Neuron (in vitro differentiated cells): ENCODE measurements around the gene KRTAP5-7.

Experiments
- H2AFZ ChIP-seq: one replicate; pipeline ENCODE4 v1.6.1; 2013; ENCODE audit warnings: low read depth, mild to moderate bottlenecking, inconsistent platforms, low read length, moderate library complexity
- H3K27me3 ChIP-seq: one replicate; pipeline ENCODE4 v1.6.1; 2013; ENCODE audit warnings: low read length; ENCODE audit not compliant: insufficient read depth
- H3K36me3 ChIP-seq: one replicate; pipeline ENCODE4 v1.6.1; 2013; ENCODE audit warnings: low read length; ENCODE audit not compliant: insufficient read depth
- H3K4me1 ChIP-seq: one replicate; pipeline ENCODE4 v1.6.1; 2013; ENCODE audit warnings: low read length; ENCODE audit not compliant: insufficient read depth
- H3K4me3 ChIP-seq: 2 replicates; pipeline ENCODE4 v1.5.1; 2013; ENCODE audit warnings: mild to moderate bottlenecking, low read length, moderate library complexity
- H3K9me3 ChIP-seq: one replicate; pipeline ENCODE4 v1.6.1; 2013; ENCODE audit warnings: low read length

The KRTAP5-7 gene

GRCh38 chr11:71544525-71545214, 17.6 kb downstream of the KRTAP5-7 start:
- Histone ChIP-seq H3K9me3 (no peaks in the 10 kb centered on the region), H3K4me1 (no peaks in the 10 kb centered on the region), H2AFZ (no peak overlapping the region), H3K27me3 (peaks cover 2% of the 10 kb centered on the region), H3K36me3 (no peaks in the 10 kb centered on the region), H3K4me3 (no peak overlapping the region)

- no peaks in the 10 kb centered on the region for H3K36me3 ChIP-seq
- peaks cover 2% of the 10 kb centered on the region for H3K27me3 ChIP-seq
- H3K4me3 ChIP-seq, result no peak overlapping the region
- no peaks in the 10 kb centered on the region for H3K4me1 ChIP-seq
- no peaks in the 10 kb centered on the region for H3K9me3 ChIP-seq
- H2AFZ ChIP-seq, result no peak overlapping the region
Observed at GRCh38 chr11:71545405-71545966, 18.4 kb downstream of the KRTAP5-7 start.

- H3K9me3 ChIP-seq, result no peaks in the 10 kb centered on the region
- no peaks in the 10 kb centered on the region for H3K27me3 ChIP-seq
- no peak within 1 kb of the TSS for H3K4me3 ChIP-seq
- H2AFZ ChIP-seq, result no peak within 1 kb of the TSS
- no peaks in the 10 kb centered on the region for H3K4me1 ChIP-seq
- no peaks in the 10 kb centered on the region for H3K36me3 ChIP-seq
Observed at GRCh38 chr11:71548120-71548519, 21.1 kb downstream of the KRTAP5-7 start, which contains the start of gene KRTAP5-9. Gene KRTAP5-9, plus strand, starts transcription at chr11:71548420. Its CDS starts 238 bp downstream, at chr11:71548658.

GRCh38 chr11:71548716-71549151, 21.7 kb downstream of the KRTAP5-7 start:
- Histone ChIP-seq H3K4me1 (no peaks in the 10 kb centered on the region), H3K36me3 (no peaks in the 10 kb centered on the region), H2AFZ (no peak overlapping the region), H3K9me3 (no peaks in the 10 kb centered on the region), H3K4me3 (no peak overlapping the region), H3K27me3 (no peaks in the 10 kb centered on the region)

DNA sequence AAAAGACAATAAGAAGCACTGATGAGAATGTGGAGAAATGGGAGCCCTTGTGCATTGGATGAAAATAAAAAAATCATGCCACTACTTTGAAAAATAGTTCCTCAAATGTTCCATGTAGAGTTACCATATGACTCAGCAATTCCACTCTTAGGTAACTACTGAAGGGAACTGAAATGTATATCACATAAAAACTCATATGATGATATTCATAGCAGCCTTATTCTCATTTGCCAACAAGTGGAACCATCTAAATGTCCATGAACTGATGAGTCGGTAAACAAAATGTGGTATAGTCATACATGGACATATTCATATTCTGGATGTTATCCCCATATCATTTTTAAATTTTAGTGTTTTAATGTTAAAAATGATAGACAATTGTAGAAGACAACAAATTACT, 24.6 kb downstream of the KRTAP5-7 start:
- Histone ChIP-seq H3K36me3 (no peaks in the 10 kb centered on the region), H3K4me1 (no peaks in the 10 kb centered on the region), H2AFZ (no peak overlapping the region), H3K27me3 (no peaks in the 10 kb centered on the region), H3K9me3 (no peaks in the 10 kb centered on the region), H3K4me3 (no peak overlapping the region)

DNA sequence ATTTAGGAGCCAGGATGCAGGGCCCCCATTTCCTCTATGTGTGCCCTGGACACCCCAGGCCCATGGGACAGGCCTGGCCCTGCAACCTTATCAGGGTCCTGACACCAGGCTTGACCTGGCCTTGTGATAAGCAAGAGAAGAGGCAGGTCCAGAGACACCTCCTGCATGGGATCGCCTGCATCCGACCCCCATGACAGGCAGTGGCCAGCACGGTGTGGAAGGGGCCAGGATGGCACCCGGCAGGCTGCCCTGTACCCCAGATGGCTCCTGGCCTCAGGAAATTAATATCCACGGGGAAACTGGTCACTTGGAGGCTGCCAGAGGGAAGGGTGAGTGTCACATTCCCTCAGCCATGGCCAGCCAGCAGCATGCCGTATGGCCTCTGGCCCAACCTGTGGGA, 27.9 kb downstream of the KRTAP5-7 start:
- Histone ChIP-seq H3K36me3 (no peaks in the 10 kb centered on the region), H2AFZ (no peak overlapping the region), H3K4me3 (no peak overlapping the region), H3K4me1 (no peaks in the 10 kb centered on the region), H3K9me3 (no peaks in the 10 kb centered on the region), H3K27me3 (no peaks in the 10 kb centered on the region)

DNA sequence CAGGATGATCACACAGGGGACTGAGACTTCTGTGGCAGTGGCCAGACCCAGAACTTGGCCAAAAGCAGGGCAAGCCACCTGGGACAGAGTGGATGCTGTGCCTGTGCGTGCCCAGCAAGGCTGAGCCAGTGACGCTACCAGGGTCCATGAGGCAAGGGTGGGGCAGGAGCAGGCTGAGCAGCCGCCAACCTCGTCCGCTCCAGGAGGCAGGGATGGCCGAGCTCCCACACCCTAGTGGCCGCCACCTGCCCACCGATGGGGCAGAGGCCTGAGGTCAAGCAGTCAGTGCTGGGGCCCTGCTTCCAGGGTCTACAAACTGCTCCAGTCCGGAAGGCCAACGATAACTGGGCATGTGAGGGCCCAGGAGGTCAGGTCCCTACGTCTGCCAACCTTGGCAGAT, 28.4 kb downstream of the KRTAP5-7 start:
- no peak overlapping the region for H2AFZ ChIP-seq
- no peak overlapping the region for H3K4me3 ChIP-seq
- H3K27me3 ChIP-seq, result no peaks in the 10 kb centered on the region
- H3K36me3 ChIP-seq, result no peaks in the 10 kb centered on the region
- H3K4me1 ChIP-seq, result no peaks in the 10 kb centered on the region
- H3K9me3 ChIP-seq, result no peaks in the 10 kb centered on the region

DNA sequence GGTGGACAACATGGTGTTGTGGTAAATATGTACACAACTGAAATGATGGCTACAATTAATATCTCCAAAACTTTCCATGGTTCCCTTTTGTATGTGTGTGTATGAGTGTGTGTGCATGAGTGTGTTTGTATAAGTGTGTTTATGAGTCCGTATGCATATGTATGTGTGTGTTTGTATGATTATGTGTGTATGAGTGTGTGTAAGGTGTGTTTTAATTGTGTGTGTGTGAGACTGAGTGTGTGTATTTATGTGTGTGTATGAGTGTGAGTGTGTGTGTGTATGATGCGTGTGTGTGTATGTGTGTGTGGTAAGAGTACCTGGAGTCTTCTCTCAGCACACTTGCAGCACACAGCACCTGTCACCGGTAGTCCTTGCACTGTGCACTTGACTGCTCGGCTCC, 29.0 kb downstream of the KRTAP5-7 start:
- H3K4me1 ChIP-seq, result no peaks in the 10 kb centered on the region

GRCh38 chr11:71557257-71557656, 30.2 kb downstream of the KRTAP5-7 start:
- no peak overlapping the region for H3K4me3 ChIP-seq
- no peaks in the 10 kb centered on the region for H3K9me3 ChIP-seq
- H3K36me3 ChIP-seq, result no peaks in the 10 kb centered on the region
- no peak overlapping the region for H2AFZ ChIP-seq
- no peaks in the 10 kb centered on the region for H3K4me1 ChIP-seq
- no peaks in the 10 kb centered on the region for H3K27me3 ChIP-seq

More for the DNA sequence above, 29.0 kb downstream of the KRTAP5-7 start:
- H3K9me3 ChIP-seq, result no peaks in the 10 kb centered on the region
- no peaks in the 10 kb centered on the region for H3K36me3 ChIP-seq
- H3K27me3 ChIP-seq, result no peaks in the 10 kb centered on the region
- no peak overlapping the region for H3K4me3 ChIP-seq
- H2AFZ ChIP-seq, result no peak overlapping the region

DNA sequence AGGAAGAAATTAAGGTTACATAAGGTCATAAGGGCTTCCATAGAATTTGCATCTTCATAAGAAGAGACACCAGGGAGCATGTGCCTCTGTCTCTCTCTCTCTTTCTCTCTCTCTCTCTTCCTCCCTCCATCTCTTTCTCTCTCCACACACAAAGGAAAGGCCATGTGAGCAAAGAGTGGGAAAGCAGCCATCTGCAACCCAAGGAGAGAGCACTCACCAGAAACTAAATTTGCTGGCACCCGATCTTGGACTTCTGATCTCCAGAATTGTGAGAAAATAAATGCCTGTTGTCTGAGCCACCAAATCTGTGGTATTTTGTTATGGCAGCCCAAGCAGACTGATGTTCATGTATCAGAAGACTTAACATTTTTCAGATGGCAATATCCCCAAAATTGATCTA, 31.9 kb downstream of the KRTAP5-7 start:
- Histone ChIP-seq H3K9me3 (no peaks in the 10 kb centered on the region), H2AFZ (no peak overlapping the region)

DNA sequence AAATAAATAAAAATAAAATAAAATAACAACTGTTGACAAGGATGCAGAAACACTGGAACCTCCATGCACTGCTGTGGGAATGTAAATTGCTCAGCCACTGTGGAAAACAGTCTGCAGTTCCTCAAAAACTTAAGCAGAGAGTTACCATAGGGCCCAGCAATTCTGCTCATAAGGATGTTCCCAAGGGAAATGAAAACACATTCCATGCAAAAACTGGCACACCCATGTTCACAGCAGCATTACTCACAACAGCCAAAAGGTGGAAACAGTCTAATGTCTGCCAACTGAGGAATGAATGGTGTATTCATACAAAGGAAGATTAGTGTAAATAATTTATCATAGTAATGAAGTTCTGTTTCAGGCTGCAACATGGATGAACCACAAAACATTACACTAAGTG, 35.1 kb downstream of the KRTAP5-7 start:
- H3K9me3 ChIP-seq, result no peaks in the 10 kb centered on the region
- H3K27me3 ChIP-seq, result no peaks in the 10 kb centered on the region
- H3K36me3 ChIP-seq, result no peaks in the 10 kb centered on the region
- H3K4me3 ChIP-seq, result no peak overlapping the region
- no peak overlapping the region for H2AFZ ChIP-seq
- no peaks in the 10 kb centered on the region for H3K4me1 ChIP-seq

More for the DNA sequence above, 31.9 kb downstream of the KRTAP5-7 start:
- no peaks in the 10 kb centered on the region for H3K4me1 ChIP-seq
- H3K36me3 ChIP-seq, result no peaks in the 10 kb centered on the region
- no peaks in the 10 kb centered on the region for H3K27me3 ChIP-seq
- no peak overlapping the region for H3K4me3 ChIP-seq

DNA sequence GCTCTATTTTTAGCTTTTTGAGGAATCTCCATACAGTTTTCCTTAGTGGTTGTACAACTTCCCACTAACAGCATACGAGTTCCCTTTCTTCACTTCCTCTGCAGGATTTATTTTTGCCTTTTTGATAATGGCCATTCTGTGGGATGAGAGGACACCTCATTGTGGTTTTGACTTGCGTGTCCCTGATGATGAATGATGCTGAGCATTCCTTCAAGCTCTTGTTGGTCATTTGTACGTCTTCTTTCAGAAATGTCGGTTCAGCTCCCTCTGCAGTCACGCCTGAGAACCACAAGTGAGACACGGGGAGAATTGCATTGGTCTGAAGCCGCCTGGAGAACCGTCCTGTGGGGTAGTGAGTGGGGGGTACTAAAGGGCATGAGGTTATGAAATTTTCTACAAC, 36.3 kb downstream of the KRTAP5-7 start:
- Histone ChIP-seq H3K9me3 (no peaks in the 10 kb centered on the region), H3K4me3 (no peak overlapping the region), H2AFZ (no peak overlapping the region), H3K36me3 (no peaks in the 10 kb centered on the region), H3K4me1 (no peaks in the 10 kb centered on the region), H3K27me3 (no peaks in the 10 kb centered on the region)

DNA sequence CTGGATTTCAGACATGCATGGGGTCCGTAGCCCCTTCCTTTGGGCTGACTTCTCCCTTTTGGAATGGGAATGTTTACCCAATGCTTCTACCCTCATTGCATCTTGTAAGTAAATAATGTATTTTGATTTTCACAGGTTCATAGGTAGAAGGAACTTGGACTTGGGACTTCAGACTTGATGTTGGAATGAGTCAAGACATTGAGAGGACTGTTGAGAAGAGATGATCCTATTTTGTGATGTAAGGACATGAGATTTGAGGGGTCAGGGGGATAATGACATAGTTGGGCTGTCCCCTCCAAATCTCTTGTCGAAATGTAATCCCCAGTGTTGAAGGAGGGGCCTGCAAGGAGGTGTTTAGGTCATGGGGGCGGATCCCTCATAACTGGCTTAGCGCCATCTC, 37.4 kb downstream of the KRTAP5-7 start:
- Histone ChIP-seq H3K27me3 (no peaks in the 10 kb centered on the region), H2AFZ (no peak overlapping the region), H3K4me3 (no peak overlapping the region), H3K9me3 (no peaks in the 10 kb centered on the region), H3K4me1 (no peaks in the 10 kb centered on the region), H3K36me3 (no peaks in the 10 kb centered on the region)

DNA sequence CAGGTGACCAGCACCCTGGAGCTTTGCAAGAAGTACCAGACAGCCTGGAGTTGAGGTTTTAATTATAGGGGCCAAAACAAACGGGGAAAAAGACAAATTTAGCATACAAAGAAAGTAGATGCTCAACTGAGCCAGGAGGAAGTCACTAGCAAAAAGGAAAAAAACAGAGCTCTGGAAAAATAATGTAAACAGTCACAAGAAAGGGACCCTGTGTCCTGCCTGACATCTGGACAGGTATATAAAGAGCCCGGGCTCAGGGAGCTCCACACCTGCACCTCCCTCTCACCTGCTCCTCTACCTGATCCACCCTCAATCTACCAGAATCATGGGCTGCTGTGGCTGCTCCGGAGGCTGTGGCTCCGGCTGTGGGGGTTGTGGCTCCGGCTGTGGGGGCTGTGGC, 38.2 kb downstream of the KRTAP5-7 start, which contains the start of gene KRTAP5-10:
Gene KRTAP5-10, plus strand, starts transcription at position 301 of the 400 bp plus-strand sequence. Its CDS starts 25 bp downstream, at position 326.
- no peaks in the 10 kb centered on the region for H3K9me3 ChIP-seq
- H3K27me3 ChIP-seq, result no peaks in the 10 kb centered on the region
- no peak within 1 kb of the TSS for H3K4me3 ChIP-seq
- no peaks in the 10 kb centered on the region for H3K4me1 ChIP-seq
- H3K36me3 ChIP-seq, result no peaks in the 10 kb centered on the region
- H2AFZ ChIP-seq, result no peak within 1 kb of the TSS
